HepG2 (cell line): ENCODE measurements around the gene HTR3C. TPM values are rescaled to one million over a fixed set of nuclear protein-coding genes. Genes with fewer than 3 reads are reported as not detected.

Experiments used
- AKAP8 ChIP-seq: sonication (generic); formaldehyde crosslinking; IDR thresholded peaks from 2 replicates; pipeline ENCODE4 v1.5.1; 2020; ENCODE audit warnings: mild to moderate bottlenecking, missing genetic modification reagents
- ATAD3A ChIP-seq: sonication (generic); formaldehyde crosslinking; IDR thresholded peaks from 2 replicates; pipeline ENCODE4 v1.4.0; 2020; ENCODE audit warnings: missing genetic modification reagents
- CENPX ChIP-seq: sonication (generic); formaldehyde crosslinking; IDR thresholded peaks from 2 replicates; pipeline ENCODE4 v1.9.0; 2021; ENCODE audit warnings: mild to moderate bottlenecking, missing genetic modification reagents, moderate library complexity
- E2F1 ChIP-seq: sonication (generic); formaldehyde crosslinking; IDR thresholded peaks from 2 replicates; pipeline ENCODE4 v1.5.0; 2020; ENCODE audit warnings: missing genetic modification reagents
- ERF ChIP-seq: IDR thresholded peaks from 2 replicates; pipeline ENCODE4 v1.6.1; 2018; ENCODE audit warnings: missing biosample characterization, missing genetic modification reagents
- FOXK1 ChIP-seq: sonication (generic); formaldehyde crosslinking; IDR thresholded peaks from 2 replicates; pipeline ENCODE4 v1.4.0; 2020; ENCODE audit warnings: low read depth, missing genetic modification reagents, borderline replicate concordance
- GABPB1 ChIP-seq: IDR thresholded peaks from 2 replicates; pipeline ENCODE4 v1.6.1; 2016; ENCODE audit warnings: mild to moderate bottlenecking, missing genetic modification reagents, moderate library complexity, missing compliant biosample characterization
- HOXD1 ChIP-seq: sonication (generic); formaldehyde crosslinking; IDR thresholded peaks from 2 replicates; pipeline ENCODE4 v1.5.0; 2020; ENCODE audit warnings: missing genetic modification reagents
- ISX ChIP-seq: sonication (generic); formaldehyde crosslinking; conservative IDR thresholded peaks from 2 replicates; pipeline ENCODE4 v1.5.0; 2020; ENCODE audit warnings: missing genetic modification reagents
- KDM2A ChIP-seq: sonication (generic); formaldehyde crosslinking; IDR thresholded peaks from 2 replicates; pipeline ENCODE4 v1.4.0; 2020; ENCODE audit warnings: low read depth, missing genetic modification reagents, borderline replicate concordance
- MEIS2 ChIP-seq: sonication (generic); formaldehyde crosslinking; IDR thresholded peaks from 2 replicates; pipeline ENCODE4 v1.9.0; 2021; ENCODE audit warnings: mild to moderate bottlenecking, missing genetic modification reagents
- TERF1 ChIP-seq: sonication (generic); formaldehyde crosslinking; IDR thresholded peaks from 2 replicates; pipeline ENCODE4 v1.8.0; 2022; ENCODE audit warnings: mild to moderate bottlenecking, missing genetic modification reagents, moderate library complexity
- TRAFD1 ChIP-seq: sonication (generic); formaldehyde crosslinking; IDR thresholded peaks from 2 replicates; pipeline ENCODE4 v1.5.1; 2020; ENCODE audit warnings: missing genetic modification reagents, mild to moderate bottlenecking, borderline replicate concordance
- ZEB1 ChIP-seq: IDR thresholded peaks from 2 replicates; pipeline ENCODE4 v1.6.1; 2012; ENCODE audit warnings: mild to moderate bottlenecking, low read depth, inconsistent platforms; ENCODE audit not compliant: insufficient replicate concordance
- ZNF234 ChIP-seq: sonication (generic); formaldehyde crosslinking; conservative IDR thresholded peaks from 2 replicates; pipeline ENCODE4 v1.5.1; 2020; ENCODE audit warnings: mild to moderate bottlenecking, missing genetic modification reagents
- ZNF501 ChIP-seq: sonication (generic); formaldehyde crosslinking; IDR thresholded peaks from 2 replicates; pipeline ENCODE4 v1.5.1; 2020; ENCODE audit warnings: mild to moderate bottlenecking, moderate library complexity, missing genetic modification reagents
- ZNF549 ChIP-seq: sonication (generic); formaldehyde crosslinking; IDR thresholded peaks from 2 replicates; pipeline ENCODE4 v1.5.0; 2020; ENCODE audit warnings: missing genetic modification reagents
- ZNF558 ChIP-seq: sonication (generic); formaldehyde crosslinking; IDR thresholded peaks from 2 replicates; pipeline ENCODE4 v1.9.0; 2022; ENCODE audit warnings: mild to moderate bottlenecking, missing genetic modification reagents, borderline replicate concordance
- ZNF572 ChIP-seq: sonication (generic); formaldehyde crosslinking; IDR thresholded peaks from 2 replicates; pipeline ENCODE4 v1.5.1; 2020; ENCODE audit warnings: mild to moderate bottlenecking, missing genetic modification reagents
- ZNF644 ChIP-seq: IDR thresholded peaks from 2 replicates; pipeline ENCODE4 v1.6.1; 2016; ENCODE audit warnings: low read depth
- ZNF790 ChIP-seq: sonication (generic); formaldehyde crosslinking; IDR thresholded peaks from 2 replicates; pipeline ENCODE4 v1.8.0; 2022; ENCODE audit warnings: missing genetic modification reagents, mild to moderate bottlenecking, borderline replicate concordance
- ZNF841 ChIP-seq: sonication (generic); formaldehyde crosslinking; IDR thresholded peaks from 2 replicates; pipeline ENCODE4 v1.8.1; 2023; ENCODE audit warnings: missing genetic modification reagents, borderline replicate concordance
- polyA plus RNA-seq, 8 experiments: library from polyadenylated mRNA; depleted of rRNA in 3 of 8; stranded (reverse) in 7 of 8; unstranded in 1 of 8; fragments of >200 nt; fragmentation: Illumina TruSeq in 4 of 8; extraction: Trizol in 4 of 8; gene quantifications; 2 replicates each; pipeline versions ENCODE4 v1.2.1 to v1.2.3, GENCODE V29; 2011 to 2016; ENCODE audit warnings: low read depth in 4 of 8, missing spikeins in 1 of 8, mixed read lengths in 1 of 8; ENCODE audit not compliant: insufficient read depth in 1 of 8
- total RNA-seq, 5 experiments: library from RNA; depleted of rRNA; stranded (reverse); fragments of >200 nt; fragmentation: Illumina TruSeq; extraction: Trizol; gene quantifications; 2 replicates each; pipeline ENCODE4 v1.2.3, GENCODE V29; 2016; ENCODE audit warnings: low read depth in 1 of 5
- TF ChIP-seq, protein P1 (sequence below): sonication (generic); formaldehyde crosslinking; IDR thresholded peaks from 2 replicates; pipeline ENCODE4 v1.4.0; 2020; ENCODE audit warnings: missing genetic modification reagents, borderline replicate concordance
- TF ChIP-seq, protein P2 (sequence below): IDR thresholded peaks from 2 replicates; pipeline ENCODE4 v1.6.1; 2016; ENCODE audit warnings: low read depth

HTR3C gene
- total and polyA plus RNA-seq, 2 of the 13 experiments (the other 11 are each of a cell fraction or from before 2014, with no cell fraction given) = not detected

DNA sequence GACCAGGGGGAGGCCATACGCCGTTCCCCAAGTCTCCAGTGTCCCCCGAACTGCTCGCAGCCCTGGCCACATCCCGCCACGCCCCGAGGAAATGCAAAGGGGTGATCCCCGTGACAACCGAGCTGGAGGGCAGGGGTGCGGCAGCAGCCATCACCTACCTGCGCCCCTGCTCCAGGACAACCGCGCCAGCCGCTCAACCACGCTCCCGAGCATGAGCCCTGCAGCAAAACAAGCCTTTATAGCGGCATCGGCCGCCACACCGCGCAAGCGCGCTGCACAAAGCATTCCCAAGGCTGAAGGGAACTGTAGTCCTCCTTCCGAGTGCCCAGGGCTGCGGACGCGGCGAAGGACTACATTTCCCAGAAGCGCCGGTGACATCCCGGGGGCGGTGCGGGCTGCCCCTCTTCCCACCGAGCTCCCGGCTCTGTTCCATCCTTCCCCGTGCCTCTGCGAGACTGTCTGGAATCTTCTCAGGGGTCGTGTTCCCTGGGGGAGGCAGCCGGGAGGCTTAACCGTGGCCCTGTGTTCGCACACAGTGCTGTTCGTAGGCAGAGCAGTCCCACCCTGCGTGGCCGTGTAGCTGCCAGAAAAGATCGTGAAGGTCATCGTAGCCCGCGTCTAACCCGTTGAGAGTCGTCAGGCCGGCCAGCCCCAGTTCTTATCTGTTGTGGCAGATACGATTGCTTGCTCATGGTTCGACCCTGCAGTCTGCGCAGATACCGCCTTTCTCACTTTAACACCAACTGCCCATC, 35.0 kb upstream of the HTR3C start, which contains the start of gene ABCC5 (continued):
- TF ChIP-seq, protein P1, sequence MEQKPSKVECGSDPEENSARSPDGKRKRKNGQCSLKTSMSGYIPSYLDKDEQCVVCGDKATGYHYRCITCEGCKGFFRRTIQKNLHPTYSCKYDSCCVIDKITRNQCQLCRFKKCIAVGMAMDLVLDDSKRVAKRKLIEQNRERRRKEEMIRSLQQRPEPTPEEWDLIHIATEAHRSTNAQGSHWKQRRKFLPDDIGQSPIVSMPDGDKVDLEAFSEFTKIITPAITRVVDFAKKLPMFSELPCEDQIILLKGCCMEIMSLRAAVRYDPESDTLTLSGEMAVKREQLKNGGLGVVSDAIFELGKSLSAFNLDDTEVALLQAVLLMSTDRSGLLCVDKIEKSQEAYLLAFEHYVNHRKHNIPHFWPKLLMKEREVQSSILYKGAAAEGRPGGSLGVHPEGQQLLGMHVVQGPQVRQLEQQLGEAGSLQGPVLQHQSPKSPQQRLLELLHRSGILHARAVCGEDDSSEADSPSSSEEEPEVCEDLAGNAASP (CRISPR knock-in tag) = peak; percentile 18
- TF ChIP-seq GABPB1 (CRISPR knock-in tag) (peak; percentile 88), CENPX (CRISPR knock-in tag) (no peak), ZNF841 (CRISPR knock-in tag) (no peak), ZEB1 (no peak), ZNF558 (CRISPR knock-in tag) (0 out of 2 replicates have a peak, but pooled peaks have one; percentile 63), ZNF644 (no peak), TERF1 (CRISPR knock-in tag) (no peak), KDM2A (CRISPR knock-in tag) (peak; percentile 66), HOXD1 (no peak), ZNF234 (CRISPR knock-in tag) (no peak; the same call in 1 of the 2 replicates), ZNF790 (peak; percentile 77; the same call in 1 of the 2 replicates), FOXK1 (CRISPR knock-in tag) (peak; percentile 61; the same call in 1 of the 2 replicates), ZNF501 (CRISPR knock-in tag) (peak; percentile 93), ZNF572 (0 out of 2 replicates have a peak, but pooled peaks have one; percentile 77), ATAD3A (CRISPR knock-in tag) (no peak), ERF (CRISPR knock-in tag) (peak; percentile 28), ZNF549 (CRISPR knock-in tag) (no peak), TRAFD1 (no peak; the same call in 1 of the 2 replicates), MEIS2 (CRISPR knock-in tag) (no peak), E2F1 (CRISPR knock-in tag) (no peak), ISX (CRISPR knock-in tag) (no peak), AKAP8 (no peak)
- TF ChIP-seq, protein P2, sequence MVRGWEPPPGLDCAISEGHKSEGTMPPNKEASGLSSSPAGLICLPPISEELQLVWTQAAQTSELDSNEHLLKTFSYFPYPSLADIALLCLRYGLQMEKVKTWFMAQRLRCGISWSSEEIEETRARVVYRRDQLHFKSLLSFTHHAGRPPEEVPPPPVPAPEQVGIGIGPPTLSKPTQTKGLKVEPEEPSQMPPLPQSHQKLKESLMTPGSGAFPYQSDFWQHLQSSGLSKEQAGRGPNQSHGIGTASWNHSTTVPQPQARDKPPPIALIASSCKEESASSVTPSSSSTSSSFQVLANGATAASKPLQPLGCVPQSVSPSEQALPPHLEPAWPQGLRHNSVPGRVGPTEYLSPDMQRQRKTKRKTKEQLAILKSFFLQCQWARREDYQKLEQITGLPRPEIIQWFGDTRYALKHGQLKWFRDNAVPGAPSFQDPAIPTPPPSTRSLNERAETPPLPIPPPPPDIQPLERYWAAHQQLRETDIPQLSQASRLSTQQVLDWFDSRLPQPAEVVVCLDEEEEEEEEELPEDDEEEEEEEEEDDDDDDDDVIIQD = no peak
